SIG-M5 treated with dmso at 0.1 percent for 504 hours (cell line): Measurements from ENCODE around the gene ADSS1.

Source experiments
- DNase-seq: peaks from one replicate; lab custom pipeline; 2025; ENCODE audit not compliant: unreplicated experiment; lab: John Stamatoyannopoulos, UW

The ADSS1 gene

DNA sequence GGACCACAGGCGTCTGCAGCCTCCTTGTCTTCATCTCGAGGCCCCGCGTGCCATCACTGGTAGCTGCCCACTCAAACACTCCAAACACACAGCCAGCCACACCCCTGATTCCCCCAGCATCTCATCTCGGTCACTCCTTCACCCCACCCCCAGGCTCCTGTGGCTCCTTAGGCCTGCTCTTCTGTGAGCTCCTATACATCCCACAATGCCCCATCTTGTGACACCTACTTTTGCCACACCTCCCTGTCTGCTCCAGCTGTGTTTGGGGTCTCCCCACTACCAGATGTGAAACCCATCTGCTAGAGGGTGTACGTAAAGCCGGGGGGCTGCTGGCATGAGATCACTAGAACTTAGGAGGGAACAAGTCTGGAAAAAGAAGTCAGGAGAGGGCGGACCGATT, 67.4 kb downstream of the ADSS1 start:
- DNase-seq: no peak

DNA sequence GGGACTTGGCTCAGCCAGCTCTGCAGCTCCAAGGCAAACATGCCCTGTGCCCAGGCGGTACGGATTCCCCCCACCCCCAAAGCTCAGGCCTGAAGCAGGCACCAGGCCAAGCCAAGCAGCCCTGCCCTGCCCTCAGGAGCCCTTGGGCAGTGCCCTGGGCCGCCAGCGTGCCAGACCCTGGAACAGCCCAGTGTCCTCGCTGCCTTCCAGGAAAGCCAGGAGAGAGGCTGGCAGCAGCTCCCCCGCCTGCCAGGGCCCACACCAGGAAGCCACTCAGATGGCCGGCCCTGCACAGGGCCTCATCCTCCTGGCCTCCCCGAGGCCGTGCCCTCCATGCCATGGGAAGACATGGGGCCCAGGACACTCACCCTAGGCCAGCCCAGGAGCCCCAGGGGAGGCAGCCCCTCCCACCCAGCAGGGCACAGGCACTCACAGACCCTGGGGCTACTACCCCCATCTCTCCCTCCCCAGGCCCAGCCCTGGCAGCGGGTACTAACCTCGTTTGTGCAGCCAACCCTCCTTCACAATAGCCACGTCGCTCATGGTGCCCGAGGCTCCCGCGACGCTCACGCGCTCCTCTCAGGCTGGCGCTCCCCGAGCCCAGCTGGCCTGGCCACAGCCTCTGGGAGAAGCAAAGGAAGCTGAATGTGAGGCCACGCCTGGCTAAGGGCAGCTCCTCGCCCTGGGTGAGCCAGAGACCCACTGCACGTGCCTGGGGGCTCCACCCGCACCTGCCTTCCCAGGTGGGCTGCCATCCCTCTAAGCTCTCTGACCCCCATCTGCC, 68.3 kb downstream of the ADSS1 start:
- no peak for DNase-seq

DNA sequence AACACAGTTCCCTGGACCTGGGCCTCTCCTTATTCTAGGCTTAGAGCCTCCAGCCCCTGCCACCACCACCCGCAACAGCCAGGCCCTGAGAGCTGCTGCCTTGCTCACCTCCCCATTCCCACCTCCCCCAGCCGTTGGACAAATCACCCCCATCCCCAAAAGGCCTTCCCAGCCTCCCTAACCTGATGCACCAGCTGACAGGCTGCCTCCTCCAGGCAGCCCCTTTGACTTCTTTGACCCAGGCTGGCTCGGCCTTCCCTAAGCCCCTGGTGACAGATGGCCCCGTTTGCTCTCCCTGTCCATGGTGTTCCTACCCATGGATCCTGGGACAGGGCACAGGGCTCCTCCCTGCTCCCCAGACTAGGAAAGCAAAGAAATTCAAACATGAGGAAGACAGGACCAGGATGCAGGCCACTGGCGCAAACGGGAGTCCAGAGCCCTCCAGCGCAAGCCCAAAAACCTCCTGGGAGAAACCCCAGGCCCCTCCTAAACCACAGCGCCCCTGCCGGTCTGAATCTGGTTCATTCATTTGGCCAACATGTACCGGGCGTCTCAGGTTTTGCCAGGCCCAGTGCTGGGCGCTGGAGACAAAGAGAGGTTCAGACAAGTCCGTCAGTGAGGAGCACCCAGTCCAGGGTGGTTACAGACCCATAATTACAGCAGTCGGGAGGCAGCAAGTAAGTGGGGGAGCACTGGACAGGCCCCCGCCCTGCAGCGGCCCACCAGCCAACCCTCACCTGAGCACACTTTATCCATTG, 69.1 kb downstream of the ADSS1 start:
- DNase-seq: no peak

DNA sequence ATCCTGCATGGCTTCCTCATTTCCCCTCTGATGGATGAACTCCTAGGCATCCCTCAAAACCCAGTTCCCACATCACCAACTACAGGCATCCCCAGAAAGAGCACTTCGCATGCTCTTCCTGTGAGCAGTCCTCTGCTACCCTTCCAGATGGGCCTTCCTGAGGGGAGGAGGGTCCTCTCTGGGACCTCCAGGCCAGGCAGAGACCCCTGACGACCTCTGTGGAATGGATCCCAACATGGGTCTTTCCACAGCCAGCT, 69.6 kb downstream of the ADSS1 start:
- no peak for DNase-seq

DNA sequence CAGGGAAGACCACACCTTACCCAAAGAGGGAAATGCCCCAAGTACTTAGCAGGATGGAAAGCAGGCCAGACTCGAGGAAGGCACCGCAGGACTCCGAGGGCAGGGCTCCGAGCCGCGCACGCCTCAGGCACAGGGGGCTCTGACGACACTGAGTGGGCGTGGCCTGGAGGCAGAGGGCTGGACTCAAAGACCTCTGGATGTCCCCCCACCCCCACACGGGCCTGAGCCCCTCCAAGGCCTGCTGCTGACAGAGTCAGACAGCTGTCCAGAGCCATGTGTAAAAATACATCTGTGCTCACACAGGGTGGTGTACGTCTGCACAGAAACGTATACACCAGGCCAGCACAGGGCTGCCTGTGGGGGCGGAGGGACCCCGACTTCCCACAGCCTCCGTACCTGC, 70.1 kb downstream of the ADSS1 start:
- DNase-seq: peak; percentile 28

DNA sequence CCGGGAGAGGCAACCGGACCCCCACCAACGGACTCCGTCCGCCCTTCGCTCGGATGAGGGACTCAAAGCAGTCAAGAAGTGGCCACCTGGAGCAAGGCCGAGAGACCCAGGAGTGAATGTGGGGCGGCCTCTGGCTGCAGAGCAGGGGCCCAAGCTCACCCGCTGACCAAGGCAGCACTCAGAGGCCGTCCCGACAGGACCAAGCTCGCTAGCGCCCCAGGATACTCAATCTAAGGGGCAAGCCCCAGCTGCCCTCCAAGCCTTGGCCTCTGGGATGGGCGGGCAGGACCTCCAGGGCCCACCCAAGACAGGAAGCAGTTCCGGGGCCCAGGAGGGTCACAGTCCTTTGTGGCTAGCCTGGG, 70.6 kb downstream of the ADSS1 start:
- no peak for DNase-seq

DNA sequence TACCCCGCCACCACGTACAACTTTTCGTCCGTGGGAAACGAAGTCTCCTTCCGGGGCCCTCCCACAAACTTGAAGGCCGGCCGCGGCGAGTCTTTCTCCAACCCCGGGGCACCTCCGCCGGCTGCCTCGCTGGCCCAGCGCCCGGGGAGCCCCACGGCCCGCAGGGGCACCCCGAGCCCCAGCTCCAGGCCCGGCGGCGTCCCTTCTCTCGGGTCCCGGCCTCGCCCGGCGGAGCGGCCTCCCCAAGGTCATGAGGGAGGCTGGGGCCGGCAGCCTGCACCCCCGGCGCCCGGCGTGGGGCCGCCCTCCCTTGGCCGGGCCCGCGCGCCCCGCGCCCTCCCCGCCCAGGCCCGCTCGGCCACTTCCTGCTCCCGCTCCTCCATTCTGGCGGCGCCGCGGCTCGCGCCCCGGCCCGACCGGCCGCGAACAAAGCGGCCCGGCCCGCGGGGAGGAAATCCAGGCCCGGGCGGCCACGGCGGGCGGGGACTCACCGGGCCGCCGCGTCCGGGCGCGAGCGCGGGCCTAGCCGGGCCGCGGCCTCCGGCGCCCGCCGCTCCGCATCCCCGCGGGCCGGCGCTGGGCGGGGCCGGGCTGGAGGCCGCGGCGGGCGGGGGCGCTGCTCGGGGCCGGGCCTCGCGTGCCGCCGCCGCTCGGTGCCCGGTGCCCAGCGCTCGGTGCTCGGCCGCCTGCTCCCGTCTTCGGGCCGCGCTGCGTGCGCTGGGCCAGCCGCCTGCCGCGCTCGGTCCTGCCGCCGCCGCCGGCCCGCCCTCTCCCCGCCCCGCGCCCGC, 71.2 kb downstream of the ADSS1 start, which contains the start of gene AKT1:
Gene AKT1, minus strand, starts transcription at position 756 of the 788 bp plus-strand sequence. CDS start 3,105 bp downstream, outside the sequence.
- DNase-seq: no peak

DNA sequence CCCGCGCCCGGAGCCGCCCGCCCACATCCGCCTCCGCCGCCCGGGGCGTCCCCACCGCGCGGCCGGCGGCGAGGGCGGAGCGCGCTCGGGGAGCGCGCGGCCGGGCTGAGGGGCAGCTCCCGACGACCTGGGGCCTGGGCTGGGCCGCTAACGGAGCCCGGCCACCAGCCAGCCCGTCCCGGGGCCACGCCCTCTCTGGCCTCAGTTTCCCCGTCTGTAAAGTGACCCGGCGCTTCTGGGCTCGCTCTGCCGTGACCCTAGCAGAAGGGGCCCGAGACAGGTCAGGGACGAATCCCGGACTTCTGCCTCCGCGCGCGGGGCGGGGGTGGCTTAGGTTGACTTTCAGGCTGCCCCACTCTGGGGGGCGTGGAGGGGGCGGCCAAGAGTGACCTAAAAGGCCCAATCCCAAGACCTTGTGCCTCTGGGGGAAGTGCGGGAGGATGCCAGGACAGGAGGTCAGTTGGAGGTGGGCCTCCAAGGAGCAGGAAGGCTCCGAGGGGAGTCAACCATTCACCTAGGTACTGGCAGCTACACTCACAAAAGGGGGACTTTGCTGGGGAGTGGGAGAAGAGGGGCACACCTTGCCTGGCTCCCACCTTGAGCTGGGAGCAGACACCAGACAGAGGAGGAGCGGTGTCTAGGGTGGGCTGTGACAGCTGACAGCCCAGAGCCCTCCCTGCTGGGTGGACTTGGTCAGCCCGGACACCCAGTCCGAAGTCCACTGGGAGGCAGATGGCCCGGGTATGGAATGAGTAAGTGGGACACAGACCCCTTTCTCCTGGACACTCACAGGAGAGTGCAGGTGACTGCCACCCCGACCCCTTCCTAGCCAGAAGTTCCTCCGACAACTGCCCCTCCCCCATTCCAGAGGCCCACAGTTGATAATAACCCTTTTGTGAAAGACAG, 72.0 kb downstream of the ADSS1 start:
- DNase-seq: peak; percentile 25

DNA sequence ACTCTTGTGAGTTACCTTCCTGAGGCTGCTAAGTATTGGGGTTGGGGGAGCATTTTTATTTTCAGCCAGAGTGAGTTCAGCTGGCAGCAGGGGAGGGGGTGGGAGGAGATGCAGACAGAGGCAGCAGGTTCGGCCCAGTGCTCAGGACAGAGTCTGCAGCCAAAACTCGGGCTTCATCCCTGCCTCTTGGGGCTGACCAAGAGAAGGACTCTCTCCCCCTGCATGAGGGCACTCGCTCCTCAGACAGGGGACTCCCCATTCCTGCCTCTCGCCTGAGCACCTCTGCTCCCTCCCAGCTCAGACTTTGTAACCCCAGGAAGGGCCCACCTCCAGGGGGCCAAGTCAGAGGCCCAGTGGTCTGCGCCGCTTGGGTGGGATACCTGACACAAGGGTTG, 72.7 kb downstream of the ADSS1 start:
- no peak for DNase-seq
